Stimulated activated CD4-positive, alpha-beta T cell treated with anti-CD3 and anti-CD28 coated beads, Interleukin-4, amount 100 ng/mL, for 48 hours (primary cell): ENCODE measurements around the gene ZDHHC16.
A peak's percentile ranks its signal among the peaks of the same experiment; 100 is the strongest.

ENCODE experiments used
- DNase-seq, 2 donors: peaks; one replicate each; pipeline ENCODE4 v3.0.0-alpha.2; 2020; ENCODE audit warnings: low read depth in 2 of 2

The ZDHHC16 gene

DNA sequence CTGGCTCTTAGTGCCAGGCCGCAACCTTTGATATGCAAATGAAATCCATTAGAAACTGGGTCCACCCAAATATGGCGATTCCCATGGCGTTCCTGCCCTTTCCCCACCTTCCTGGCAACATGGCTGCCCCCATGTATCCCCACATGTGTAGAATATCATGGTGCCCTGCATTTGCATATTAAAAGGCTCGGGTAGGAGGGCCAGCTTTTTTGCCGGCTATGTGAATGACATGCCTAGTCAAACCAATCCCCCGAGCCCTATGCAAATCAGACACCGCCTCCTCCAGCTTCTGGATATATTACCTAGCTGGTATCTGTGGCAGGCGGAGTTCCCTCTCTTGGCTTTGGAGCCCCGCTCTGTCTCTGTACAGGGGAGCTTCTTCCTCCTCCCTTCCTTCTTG is 34.0 kb downstream of the ZDHHC16 start:
- DNase-seq: no peak

DNA sequence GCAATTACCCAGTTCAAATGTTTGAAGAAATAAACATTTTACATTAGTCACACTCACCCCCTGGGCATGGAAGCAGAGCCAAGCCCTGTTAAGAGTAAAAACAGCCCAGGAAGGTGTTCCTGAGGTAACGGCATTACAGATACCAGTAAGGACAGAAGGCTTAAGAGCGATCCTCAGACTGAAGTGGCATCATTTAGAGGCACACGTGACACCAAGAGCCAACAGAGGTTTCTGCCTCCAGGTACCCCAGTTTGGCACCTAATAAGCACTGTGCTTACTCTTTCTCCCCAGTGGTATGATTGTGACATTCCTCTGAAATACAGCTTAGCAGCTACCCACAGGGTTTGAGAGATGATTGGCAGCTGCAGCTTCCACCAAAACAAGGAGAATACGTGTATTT is 35.1 kb downstream of the ZDHHC16 start:
- no peak for DNase-seq

DNA sequence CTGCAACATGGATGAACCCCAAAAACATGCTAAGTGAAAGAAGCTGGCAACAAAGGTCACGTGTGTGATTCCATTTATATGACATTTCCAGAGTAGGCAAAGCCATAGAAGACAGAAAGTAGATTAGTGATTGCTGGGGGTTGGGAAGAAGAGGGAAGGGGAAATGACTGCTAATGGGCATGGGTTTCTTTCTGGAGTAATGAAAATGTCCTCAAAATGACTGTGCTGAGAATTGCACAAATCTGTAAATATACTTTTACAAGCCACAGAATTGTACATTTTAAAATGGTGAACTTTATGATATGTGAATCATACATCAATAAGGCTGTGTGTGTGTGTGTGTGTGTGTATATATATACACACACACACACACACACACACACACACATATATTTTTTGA is 36.4 kb downstream of the ZDHHC16 start:
- DNase-seq: no peak

DNA sequence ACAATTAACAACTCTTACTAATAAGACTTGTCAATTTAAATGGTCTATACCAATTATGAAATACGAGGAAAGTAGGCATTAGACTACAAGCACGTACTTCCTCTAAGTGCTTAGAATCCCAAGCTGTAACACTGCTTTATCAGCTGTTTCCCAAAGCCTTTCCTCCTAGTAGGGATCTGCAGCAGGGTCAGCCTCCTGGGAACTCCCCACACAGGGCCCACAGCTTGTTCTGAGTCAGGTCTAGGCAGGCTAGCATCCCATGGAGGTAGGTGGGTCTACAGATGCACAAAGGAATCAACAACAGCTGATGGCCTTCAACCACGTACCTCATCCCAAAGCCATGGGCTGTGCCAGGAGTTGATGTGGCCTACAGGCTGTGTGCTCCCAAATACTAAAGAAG is 37.5 kb downstream of the ZDHHC16 start:
- DNase-seq: no peak

DNA sequence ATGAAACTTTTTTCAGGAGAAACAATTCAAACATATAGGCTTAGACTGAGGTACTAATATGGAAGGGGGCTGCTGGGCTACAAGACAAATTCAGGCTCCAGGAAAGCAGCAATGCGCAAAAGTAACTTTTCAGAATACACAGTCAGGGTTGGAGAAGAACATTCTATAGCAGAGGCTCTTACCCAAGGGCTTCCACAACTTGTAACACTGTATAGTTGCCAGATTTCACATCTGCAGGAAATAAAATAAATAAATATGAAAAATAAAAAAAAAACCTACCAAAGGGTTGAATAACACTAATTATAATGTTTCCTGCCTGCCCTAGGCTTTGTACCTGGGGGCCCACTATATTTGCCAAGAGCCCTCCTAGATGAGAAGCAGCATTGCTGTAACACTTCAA is 37.9 kb downstream of the ZDHHC16 start:
- DNase-seq: no peak

DNA sequence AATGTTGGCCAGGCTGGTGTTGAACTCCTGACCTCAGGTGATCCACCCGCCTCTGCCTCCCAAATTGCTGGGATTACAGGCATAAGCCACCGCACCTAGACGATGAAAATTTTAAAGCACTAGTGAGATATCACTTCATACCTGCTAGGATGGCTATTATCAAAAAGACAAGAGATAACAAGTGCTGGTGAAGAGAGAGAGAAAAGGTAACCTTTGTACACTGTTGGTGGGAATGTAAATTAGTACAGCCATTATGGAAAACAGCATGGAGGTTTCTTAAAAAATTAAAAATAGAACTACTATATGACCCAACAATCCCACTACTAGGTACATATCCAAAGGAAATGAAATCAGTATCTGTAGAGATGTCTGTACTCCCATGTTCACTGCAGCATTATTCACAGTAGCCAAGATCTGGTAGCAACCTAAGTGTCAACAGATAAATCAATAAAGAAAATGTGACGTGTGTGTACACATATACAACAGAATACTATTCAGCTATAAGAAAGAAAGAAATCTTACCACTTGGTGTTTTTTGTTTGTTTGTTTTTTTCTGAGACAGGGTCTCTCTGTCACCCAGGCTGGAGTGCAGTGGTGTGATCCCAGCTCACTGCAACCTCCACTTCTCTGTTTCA is 39.8 kb downstream of the ZDHHC16 start:
- no peak for DNase-seq

DNA sequence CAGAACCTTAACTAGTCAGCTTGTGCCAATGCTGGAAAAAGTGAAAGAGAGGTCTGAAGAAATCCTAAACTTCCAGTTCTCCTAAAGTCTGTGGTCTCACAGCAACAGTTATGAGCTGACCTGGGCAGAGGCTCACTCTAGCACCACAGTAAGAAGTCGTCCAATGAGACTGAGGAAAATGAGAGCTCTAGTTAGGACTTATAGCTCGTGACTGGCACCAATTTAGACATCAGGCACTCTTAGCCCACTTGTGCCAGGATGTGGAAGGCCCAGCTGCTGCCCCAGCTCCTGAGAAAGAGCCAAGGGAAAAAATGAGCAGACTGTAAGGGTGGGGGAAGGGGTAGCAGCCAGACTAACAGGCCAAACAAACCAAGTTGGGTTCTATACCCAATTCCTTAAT is 44.6 kb downstream of the ZDHHC16 start:
- no peak for DNase-seq

DNA sequence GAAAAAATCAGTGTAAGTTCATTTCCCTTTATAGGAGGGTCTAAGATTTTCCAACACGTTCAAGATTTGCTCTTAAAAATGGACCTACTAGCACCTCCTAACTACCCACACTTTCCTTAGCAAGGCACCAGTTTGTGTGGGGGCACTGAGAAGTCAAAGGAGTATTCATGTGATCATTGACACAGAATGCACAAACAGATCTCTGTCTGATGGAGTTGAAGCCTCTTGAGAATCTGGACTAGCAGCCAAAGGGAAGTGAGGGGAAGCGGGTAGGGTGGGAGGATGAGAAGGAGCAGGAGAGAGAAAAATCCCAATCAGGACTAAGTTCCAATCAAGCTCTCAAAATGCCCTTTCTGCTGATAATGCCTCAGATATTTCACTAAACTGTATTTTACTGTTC is 48.2 kb downstream of the ZDHHC16 start:
- DNase-seq: no peak

DNA sequence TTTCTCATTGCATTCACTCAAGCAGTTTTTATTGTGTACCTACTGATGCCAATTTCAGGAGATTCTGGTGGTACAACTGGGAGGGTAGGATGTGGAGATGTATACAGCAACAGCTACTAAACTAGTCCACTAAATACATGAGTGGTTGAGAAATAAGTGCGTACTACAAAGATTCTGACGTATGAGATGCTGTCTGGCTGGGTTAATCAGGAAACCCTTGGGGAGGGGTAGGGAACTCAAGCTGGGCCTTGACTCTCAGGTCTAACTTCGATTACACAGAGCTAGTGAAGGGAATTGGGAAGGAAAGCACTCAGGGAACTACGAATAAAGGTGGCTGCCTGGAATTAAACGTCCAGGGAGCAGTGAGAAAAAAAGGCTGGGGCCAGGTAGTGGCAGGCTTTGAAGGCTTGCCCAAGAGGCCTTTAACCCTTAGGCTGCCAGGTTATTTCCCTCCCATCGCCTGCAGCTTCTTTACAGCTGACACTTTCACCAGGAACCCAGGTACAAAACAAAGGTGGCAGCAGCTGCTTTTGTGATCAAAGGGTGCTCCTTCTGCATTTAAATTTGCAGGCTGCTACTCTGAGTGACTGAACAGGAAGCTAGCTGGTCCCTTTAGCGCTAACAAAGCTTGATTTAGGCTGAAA is 49.0 kb downstream of the ZDHHC16 start:
- no peak for DNase-seq

DNA sequence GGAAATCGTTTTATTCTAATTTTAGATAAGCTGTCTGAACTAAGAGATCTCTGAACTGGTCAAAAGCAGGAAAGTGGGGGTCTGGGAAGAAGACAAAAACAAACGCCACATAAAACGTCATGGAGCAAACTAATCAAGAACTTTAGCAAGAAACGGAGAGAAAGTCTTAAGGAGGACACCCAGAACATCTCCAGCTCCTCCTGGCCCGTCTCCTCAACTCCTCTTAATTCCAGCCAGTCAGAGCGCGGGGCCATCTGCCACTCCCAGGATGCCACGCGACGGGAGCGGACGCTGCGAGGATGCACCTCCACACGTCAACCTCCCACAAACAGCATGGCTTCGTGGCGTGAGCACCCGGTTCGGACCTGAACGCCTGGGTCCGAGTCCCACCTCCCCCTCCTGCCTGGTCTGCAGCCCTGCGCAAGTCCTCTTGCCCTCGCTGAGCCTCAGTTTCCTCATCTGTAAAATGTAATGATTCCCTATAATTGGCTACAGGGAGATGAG is 51.6 kb downstream of the ZDHHC16 start:
- peak; percentile 79 to 82 for DNase-seq

DNA sequence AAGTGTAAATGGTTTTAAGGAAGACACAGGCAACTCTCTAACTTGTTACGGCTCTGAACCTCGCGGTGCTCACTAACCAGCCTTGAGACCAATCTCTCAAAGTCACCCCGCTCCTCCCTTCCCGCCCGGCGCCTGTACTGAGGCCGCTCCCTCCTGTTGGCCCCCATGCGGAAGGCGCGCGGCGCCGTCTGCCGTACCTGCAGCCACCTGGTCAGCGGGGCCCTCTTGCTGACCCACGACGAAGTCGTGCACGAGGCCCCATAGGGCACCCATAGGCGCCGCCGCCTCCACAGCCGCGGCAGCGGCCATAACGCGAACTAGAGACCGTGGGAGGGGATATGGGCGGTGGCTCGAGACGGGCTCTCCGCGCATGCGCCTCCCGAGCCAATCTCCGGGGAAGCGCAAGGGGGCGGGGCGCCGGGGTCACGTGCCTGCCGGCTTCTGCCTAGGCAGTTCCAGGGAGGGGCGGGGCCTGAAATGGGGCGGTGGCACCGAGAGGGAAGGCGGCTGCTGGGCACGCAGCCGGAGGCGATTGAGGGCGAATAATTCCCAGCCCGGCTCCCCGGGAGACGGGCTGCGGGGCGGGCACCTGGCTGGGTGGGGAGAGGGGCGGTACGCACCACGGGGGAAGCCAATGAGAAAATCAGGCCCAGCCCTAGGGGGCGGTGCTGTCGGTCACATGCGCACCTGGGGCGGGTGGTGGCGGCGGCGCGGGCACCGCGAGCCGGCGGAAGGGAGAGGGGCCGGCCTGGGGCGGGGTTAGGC is 52.3 kb downstream of the ZDHHC16 start, which contains the start of gene MMS19:
TSS of gene MMS19 (minus strand) at position 347 of the 765 bp plus-strand sequence. CDS start at position 309, 38 bp downstream.
- peak; percentile 100 for DNase-seq

DNA sequence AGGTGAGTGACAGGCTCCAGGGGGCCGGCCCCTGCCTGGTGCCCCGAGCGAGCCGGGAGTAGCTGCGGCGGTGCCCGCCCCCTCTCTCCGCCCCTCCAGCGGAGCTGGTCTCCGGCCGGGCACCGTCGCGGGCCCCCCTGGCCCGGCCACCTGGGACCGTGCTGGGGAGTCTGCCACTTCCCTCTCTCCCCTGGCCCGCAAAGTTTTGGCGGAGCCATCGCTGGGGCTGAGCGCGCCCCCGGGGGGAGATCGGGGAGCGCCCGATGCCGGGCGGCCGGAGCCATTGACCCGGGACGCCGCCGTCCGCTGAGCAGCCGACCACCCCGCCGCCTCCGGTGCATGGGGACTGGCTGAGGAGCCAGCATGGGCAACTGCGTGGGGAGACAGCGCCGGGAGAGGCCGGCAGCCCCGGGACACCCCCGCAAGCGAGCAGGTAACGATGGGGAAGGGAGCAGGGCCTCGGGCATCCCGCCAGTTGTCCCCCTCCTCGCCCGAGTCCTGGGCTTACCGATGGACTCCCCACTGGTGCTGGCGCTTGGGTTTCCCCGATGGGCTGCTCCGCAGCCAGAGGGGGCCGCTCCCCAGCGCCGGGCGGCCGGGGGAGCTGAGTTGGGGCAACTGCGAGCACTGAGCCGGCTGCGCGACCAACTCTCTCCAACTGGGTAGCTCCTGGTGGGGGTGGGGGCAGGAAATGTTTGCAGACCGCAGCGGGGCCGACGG is 53.0 kb downstream of the ZDHHC16 start, which contains the start of gene UBTD1:
TSS of gene UBTD1 (plus strand) at position 84 of the 720 bp plus-strand sequence. CDS start at position 364, 280 bp downstream.
- DNase-seq: peak in 1 of 2 donors; percentile 15

DNA sequence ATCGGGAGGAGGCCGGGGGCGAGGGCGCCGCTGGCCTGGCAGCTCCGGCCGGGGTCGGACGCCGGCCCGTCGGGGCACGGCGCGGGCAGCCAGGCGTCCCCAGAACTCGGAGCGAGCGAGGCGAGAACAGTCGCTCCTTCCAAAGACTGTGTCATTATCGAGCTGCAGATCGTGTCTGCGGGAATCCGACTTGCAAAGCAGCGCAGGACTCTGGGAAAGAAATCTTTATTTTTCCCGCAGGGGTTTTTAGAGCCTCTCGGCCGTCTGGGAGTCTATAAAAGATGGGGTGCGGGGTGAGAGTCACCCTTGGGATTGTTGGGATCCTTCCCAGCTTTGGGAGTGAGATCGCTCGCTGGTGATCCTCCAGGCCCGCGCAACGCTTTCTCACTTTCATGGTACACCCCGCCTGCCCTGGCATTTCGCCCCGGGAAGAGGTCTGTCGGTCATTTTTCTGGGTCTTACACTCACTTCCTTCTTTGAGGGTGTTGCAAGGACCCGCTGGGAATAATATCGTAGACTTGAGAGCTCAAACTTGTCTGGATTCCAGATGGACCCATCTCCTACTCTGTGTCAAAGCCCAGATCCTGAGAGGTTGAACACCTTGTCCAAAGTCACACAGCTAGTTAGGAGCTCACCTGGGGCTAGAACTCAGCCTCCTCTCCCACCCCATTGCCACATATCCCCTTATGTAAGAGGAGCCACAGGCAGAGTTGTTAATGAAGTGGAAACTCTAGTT is 53.8 kb downstream of the ZDHHC16 start:
- DNase-seq: peak in 1 of 2 donors; percentile 6

DNA sequence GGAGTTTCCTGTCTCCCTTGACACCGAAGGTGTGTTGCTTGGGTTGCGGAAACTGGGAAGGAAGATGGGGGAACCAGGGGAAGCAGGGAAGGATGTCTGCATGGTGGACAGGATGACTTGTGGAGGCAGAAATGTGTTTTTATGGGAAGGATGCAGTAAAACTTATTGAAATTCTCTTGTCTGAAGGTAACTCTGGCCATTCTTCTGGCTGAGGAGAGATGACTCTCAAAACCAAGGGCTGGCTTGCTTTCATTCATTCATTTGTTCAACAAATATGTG is 54.3 kb downstream of the ZDHHC16 start:
- DNase-seq: no peak

DNA sequence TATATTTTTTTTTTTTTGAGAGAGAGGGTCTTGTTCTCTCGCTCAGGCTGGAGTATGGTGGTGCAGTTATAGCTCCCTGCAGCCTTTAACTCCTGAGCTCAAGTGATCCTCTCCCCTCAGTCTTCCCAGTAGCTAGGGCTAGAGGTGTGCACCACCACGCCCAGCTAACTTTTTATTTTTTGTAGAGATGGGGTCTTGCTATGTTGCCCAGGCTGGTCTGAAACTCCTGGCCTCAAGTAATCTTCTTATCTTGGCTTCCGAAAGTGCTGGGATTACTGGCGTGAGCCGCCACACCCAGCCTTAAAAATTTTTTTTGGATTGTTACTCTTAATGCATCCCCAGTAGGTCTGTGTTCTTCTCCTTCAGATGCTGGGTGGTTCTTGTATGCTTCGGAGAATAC is 56.9 kb downstream of the ZDHHC16 start:
- DNase-seq: no peak

DNA sequence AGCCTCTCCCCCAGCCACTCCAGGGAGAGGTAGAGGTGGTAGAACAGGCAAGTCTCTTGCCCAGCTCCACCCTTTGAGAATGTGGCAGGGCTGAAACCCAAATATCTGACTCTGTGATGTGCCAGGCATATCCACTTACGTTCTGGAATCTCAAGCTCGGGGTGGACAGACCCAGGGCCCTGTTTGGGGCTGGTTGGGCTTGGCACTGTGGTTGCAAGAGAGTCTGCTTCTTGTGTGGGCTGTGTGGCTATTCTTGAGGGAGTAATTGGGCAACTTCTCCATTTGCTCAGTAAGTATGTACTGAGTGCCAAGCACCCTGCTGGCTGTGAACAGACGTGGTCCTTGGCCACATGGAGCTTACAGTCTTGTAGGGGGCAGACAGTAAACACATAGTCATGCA is 57.4 kb downstream of the ZDHHC16 start:
- no peak for DNase-seq

DNA sequence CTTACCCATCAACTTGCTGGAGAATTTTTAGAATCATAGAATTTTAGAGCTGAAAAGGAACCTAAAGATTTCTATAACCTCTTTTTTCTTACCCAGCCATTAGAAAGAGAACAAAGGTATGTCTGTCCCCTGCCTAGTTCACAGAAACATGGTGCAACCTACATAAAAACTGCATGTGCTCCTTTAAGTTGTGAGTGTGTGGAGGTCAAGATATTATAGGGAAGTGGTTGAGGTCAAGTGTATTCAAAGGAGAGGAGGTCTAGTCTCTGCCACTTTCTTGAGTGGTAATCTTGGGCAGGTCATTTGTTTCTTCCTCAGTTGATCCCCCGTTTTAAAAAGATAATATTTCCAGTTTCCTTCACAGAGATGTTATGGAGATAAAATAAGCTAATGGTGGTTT is 59.2 kb downstream of the ZDHHC16 start:
- DNase-seq: no peak

DNA sequence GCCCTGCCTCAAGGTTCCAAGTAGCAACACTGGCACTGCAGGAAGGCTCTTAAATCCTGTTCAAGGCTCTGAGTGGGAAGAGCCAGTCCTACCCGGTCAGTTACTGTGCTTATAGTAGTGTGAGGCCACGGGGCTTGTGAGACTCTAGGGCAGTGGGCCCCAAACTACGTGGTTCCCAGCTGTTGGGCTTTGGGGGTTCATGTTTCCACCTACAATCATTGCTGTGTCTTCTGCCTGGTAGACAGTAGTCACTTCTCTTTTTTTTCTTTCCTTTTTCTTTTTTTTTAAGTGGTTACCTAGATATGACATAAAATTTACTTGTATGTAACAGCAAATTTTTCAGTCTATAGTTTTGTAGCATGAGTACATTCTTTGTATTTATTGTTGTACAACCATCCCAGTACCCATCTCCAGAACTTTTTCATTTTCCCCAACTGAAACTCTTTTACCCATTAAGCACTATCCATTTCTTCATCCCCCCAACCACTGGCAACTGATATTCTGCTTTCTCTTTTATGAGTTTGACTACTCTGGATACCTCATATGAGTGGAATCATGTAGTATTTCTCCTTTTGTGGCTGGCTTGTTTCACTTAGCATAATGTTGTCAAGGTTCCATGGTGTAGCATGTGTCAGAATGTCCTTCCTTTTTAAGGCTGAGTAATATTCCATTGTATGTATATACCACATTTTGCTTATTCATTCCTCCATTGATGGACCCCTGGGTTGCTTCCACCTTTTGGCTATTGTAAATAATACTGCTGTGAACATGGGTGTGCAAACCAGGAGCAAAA is 60.4 kb downstream of the ZDHHC16 start:
- no peak for DNase-seq
